ENCODE measurements around the gene DDX17. TPM values are rescaled to one million over a fixed set of nuclear protein-coding genes. Genes with fewer than 3 reads are reported as not detected.

The DDX17 gene
- total RNA-seq = 498 and 521 TPM in 2 replicates

DNA sequence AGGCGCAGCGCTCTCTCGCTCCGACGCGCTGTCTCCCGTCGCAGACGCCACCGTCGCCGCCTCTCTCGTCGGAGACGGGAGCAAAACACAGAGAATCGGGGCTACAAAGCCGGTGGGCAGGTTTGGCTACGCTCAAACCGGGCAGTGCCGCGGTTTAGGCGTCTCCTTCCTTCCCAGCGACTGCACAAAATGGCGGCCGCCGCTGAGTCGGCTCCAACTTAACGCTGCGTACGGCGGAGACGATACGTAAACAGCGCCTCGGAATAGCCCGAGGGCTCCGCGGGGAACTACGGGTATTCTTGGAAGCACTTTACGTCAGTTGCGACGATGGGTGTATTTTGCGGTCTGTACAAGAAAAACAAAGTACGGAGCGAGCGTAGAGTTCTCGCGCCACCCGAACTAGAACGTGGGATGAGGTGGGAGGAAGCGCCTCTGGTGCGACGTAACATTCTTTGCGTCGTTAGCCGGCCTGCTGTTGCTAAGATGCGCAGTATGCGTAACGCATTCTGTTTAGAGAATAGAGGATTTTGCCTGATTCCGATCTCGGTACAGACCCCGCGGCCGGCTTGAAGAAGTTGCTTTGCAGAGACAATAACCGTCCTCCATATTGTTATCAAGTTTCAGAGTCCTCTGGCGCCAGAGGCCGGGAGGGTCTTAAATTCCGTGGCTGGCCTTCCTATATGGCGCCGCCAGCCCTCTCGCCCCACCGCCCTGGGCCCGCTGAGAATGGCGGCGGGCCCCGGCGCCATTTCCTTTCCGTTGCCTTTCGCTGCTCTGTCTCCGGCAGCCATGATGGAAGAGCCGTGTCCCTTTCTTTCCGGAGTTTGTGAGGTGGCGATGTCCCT, at the start of gene DDX17:
TSS of gene DDX17 (minus strand) at position 194 of the 845 bp plus-strand sequence.
- DNase-seq (ENCODE audit: low read depth) (peak; percentile 92), FAIRE-seq (no peak)
- peaks cover 2% of the 10 kb centered on the region for H3K36me3 ChIP-seq (ENCODE audit: control insufficient read depth, insufficient read depth, low read length)
- H3K27me3 ChIP-seq (ENCODE audit: control insufficient read depth, insufficient read depth, low read length) = no peaks in the 10 kb centered on the region
- peak within 1 kb of the TSS; percentile 89 for H3K4me3 ChIP-seq (ENCODE audit: low read depth, low read length)
- TF ChIP-seq, protein P1, sequence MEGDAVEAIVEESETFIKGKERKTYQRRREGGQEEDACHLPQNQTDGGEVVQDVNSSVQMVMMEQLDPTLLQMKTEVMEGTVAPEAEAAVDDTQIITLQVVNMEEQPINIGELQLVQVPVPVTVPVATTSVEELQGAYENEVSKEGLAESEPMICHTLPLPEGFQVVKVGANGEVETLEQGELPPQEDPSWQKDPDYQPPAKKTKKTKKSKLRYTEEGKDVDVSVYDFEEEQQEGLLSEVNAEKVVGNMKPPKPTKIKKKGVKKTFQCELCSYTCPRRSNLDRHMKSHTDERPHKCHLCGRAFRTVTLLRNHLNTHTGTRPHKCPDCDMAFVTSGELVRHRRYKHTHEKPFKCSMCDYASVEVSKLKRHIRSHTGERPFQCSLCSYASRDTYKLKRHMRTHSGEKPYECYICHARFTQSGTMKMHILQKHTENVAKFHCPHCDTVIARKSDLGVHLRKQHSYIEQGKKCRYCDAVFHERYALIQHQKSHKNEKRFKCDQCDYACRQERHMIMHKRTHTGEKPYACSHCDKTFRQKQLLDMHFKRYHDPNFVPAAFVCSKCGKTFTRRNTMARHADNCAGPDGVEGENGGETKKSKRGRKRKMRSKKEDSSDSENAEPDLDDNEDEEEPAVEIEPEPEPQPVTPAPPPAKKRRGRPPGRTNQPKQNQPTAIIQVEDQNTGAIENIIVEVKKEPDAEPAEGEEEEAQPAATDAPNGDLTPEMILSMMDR (IDR thresholded peaks at IDR 0.05; ENCODE audit: insufficient read depth, low read length, severe bottlenecking) = no peak

DNA sequence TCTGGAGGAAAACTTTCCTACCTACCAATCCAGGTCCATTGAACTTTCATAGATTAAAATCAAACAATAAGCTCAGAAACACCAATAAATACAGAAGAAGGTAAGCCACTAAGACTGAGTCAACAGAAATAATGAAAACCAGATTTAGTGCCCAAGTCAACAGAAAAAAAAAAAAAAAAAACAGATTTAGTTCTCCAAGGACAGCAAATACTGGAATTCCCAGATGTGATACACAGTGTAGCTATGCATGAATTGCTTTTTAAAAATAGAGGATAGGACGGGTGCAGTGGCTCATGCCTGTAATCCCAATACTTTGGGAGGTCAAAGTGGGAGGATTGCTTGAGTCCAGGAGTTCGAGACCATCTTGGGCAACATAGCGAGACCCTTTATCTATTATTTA, 48.2 kb upstream of the DDX17 start:
- Histone ChIP-seq H3K4me3 (ENCODE audit: low read depth, low read length) (no peak overlapping the region), H3K36me3 (ENCODE audit: control insufficient read depth, insufficient read depth, low read length) (no peaks in the 10 kb centered on the region), H3K27me3 (ENCODE audit: control insufficient read depth, insufficient read depth, low read length) (no peaks in the 10 kb centered on the region)
- FAIRE-seq = no peak
- TF ChIP-seq, protein P1 (IDR thresholded peaks at IDR 0.05; ENCODE audit: insufficient read depth, low read length, severe bottlenecking) = no peak
- DNase-seq (ENCODE audit: low read depth) = no peak

DNA sequence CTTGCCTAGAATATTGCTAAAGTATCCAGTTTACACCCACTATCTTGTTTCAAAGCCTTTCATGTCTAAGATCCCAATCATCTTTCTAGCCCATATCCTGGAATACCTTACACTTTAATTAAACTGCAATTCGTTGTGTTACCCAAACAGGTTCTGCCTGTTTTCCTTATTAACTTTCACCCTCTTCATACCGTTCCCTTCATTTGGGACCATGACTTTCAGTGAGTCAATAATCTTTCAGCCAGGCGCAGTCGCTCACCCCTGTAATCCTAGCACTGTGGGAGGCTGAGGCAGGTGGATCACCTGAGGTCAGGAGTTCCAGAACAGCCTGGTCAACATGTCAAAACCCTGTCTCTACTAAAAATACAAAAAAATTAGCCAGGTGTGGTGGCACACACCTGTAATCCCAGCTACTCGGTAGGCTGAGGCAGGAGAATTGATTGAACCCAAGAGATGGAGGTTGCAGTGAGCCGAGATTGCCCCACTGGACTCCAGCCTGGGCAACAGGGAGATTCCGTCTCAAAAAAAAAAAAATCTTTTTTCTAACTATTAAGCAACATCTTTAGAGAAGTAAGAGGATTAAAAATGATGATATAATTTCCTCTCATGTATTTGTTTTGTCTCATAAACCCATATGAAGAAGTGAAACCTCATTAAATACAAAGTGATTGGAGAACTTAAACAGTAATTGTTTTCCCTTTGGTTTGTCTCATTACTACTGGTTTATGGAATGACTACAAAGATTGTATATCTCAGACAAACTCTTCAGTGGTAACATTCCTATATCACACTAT, 43.2 kb upstream of the DDX17 start:
- DNase-seq (ENCODE audit: low read depth) (peak; percentile 75), FAIRE-seq (no peak)
- Histone ChIP-seq H3K36me3 (ENCODE audit: control insufficient read depth, insufficient read depth, low read length) (no peaks in the 10 kb centered on the region), H3K27me3 (ENCODE audit: control insufficient read depth, insufficient read depth, low read length) (no peaks in the 10 kb centered on the region), H3K4me3 (ENCODE audit: low read depth, low read length) (no peak overlapping the region)
- TF ChIP-seq, protein P1 (IDR thresholded peaks at IDR 0.05; ENCODE audit: insufficient read depth, low read length, severe bottlenecking) = no peak

DNA sequence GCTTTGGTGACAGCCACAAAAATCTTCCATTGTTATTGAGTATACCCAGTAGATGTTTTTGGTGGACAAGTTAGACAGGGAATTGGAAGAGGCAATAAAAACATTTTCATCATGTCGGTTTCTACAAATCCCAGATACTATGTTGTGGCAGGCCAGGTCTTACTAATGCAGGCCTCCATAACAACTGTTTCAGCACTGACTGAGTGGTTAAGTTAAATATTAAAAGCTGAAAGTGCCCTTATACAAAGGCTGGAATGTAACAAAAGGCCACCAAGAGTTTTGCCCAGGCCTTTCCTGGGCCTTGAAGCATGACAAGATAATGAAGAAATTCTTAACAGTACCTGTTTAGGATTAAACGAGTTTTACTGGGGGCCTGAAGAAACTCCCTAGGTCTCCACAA, 34.6 kb upstream of the DDX17 start:
- FAIRE-seq = no peak
- TF ChIP-seq, protein P1 (IDR thresholded peaks at IDR 0.05; ENCODE audit: insufficient read depth, low read length, severe bottlenecking) = no peak
- Histone ChIP-seq H3K27me3 (ENCODE audit: control insufficient read depth, insufficient read depth, low read length) (no peaks in the 10 kb centered on the region), H3K36me3 (ENCODE audit: control insufficient read depth, insufficient read depth, low read length) (no peaks in the 10 kb centered on the region), H3K4me3 (ENCODE audit: low read depth, low read length) (no peak overlapping the region)
- no peak for DNase-seq (ENCODE audit: low read depth)

DNA sequence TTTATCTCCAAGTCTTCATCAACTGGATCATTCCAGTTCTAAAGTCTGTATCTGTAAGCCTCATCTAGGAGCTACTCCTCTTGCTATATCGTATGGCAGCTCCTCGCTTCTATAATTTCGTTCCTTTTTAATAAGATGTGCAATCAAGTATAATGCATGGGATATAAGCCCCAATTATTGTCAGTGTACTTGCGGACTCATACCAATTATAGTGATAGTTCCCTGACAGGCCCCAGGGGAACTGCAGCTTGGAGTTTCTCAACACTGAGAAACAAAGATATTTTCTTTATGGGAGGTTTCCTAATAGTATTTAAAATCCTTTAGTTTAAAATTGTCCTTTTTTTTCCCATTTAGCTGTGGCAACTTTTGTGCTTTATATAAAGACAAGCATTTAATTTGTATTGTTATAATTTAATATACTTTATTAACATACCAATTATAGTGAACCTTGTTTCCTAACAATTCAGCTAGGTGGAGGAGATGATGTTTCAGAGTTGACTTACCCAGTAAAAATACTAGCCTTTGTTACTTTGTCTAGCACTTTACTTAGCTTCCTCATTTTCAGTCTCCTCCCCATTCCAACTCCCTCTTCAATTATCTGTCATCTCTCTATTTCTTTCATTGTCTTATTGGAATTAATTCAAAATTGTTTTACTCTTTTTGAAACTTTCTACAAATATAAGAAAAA, 25.3 kb upstream of the DDX17 start:
- Histone ChIP-seq H3K36me3 (ENCODE audit: control insufficient read depth, insufficient read depth, low read length) (no peaks in the 10 kb centered on the region), H3K4me3 (ENCODE audit: low read depth, low read length) (no peak overlapping the region), H3K27me3 (ENCODE audit: control insufficient read depth, insufficient read depth, low read length) (no peaks in the 10 kb centered on the region)
- FAIRE-seq (no peak), DNase-seq (ENCODE audit: low read depth) (no peak)
- TF ChIP-seq, protein P1 (IDR thresholded peaks at IDR 0.05; ENCODE audit: insufficient read depth, low read length, severe bottlenecking) = no peak

All from bronchial epithelial cell (primary cell).